HG03135 (cell line): Measurements from ENCODE around the gene ISCA1.

Experiments
- ATAC-seq: cut with Tn5 transposase; IDR thresholded peaks from one replicate; pipeline ENCODE4 v1.9.1; 2021; ENCODE audit warnings: mild to moderate bottlenecking, moderate library complexity; ENCODE audit not compliant: unreplicated experiment

Gene ISCA1

DNA sequence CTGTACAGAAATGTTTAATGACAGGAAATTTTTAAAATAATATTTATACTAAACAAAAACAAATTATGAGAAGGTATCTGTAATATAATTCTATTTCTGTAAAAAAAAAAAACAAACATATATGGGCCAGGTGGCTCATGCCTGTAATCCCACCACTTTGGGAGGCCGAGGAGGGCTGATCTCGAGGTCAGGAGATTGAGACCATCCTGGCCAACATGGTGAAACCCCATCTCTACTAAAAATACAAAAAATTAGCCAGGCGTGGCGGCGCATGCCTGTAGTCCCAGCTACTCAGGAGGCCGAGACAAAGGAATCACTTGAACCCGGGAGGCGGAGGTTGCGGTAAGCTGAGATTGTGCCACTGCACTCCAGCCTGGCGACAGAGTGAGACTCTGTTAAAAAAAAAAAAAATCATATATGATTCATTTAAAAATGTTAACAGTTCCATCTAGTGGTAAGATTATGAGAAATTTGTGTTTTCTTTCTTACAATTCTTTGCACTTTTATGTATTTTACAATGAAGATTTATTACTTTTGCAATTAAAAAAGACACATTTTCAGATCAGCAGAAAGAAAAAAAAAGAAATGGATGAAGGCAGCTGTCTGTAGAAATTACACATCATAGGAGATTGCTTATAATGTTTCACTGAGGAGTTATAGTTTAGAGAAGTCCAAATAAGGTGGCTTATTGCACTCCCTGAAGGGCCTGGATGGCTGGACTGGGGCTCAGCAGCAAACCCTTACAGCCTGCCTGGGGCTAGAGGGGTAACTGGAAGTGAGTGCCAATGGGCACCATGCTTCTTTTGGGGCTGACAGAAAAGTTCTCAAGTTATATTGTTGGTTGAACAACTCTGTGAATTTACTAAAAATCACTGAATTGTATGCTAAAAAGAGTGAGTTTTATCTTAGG lies 43.2 kb downstream of the ISCA1 start:
- no peak for ATAC-seq

DNA sequence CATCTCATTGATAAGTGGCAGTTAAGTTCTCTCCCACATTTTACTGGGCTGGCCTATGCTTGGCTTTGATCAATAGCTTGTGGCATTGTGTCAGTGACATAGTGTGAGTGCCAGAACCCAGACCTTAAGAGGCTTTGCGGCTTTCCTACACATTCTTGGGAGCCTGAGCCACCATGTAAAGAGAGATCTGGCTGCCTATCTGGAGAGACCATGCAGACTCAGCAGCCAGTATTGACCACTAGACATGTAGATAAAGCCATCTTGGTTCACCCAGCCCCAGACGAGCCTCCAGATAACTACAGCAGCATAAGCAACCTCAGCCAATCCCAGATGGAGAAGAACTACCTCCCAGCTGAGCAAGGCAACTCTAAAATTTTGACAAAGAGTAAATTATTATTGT lies 51.5 kb downstream of the ISCA1 start:
- ATAC-seq = no peak

DNA sequence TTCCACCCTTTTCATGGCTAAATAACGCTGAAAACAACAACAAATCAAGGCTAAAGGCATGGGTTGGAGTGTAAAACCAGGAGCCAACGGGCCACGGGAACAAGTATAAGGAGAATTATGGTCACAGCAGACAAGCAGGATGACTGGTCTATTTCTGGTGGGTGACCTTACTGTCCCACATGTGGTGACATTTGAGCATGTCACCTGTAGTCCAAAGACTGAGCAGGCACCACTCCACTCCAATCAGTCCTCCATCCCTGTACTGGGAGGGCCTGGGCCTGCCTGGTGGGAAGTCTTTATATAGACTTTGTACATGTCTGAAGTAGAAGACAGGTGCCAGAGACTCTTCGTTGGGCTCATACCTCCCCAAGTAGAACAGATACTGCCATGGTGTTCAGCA lies 59.7 kb downstream of the ISCA1 start:
- no peak for ATAC-seq

DNA sequence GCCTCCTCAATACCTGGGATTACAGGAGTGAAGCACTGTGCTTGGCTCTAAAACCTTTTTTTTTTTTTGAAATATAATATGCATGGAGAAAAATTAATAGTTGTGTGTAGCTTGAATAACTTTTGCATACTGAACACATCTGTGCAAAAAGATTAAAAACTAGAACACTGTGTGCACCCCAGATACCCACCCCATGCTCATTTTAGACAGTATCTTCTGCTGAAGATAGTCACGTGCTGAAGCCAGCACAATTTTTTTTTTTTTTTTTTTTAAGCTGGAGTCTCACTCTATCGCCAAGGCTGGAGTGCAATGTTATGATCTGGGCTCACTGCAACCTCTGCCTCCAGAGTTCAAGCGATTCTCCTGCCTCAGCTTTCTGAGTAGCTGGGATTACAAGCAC lies 62.7 kb downstream of the ISCA1 start:
- no peak for ATAC-seq

DNA sequence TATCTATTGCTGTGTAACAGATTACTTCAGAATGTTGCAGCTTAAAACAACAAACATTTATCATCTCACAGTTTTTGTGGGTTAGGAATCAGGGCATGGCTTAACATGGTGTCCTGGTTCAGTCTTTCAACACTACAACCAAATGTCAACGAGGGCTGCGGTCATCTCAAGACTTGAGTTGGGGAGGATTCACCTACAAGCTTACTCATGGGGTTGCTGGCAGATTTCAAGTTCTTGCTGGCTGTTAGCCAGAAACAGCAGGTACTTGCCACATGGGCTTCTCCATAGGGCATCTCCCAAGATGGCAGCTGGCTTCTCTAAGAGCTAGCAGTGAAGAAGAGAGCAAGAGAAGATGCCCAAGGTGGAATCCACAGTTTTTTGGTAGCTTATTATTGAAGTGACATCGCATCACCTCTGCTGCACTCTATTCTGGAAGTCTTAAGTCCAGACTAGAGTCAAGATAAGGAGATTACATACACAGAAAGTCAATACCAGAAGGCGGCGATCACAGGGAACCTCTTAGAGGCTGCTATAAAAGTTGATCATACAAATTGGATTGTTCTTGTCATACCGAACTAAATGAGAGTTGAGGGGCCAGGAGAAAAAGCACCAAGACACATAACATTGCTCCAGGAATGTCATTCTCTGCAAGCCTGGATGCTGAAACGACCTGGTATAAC lies 65.1 kb downstream of the ISCA1 start:
- ATAC-seq = no peak
